CD4-positive, alpha-beta T cell treated with Interleukin-2 at 100 ng/mL for 4 hours (primary cell): ENCODE results near the gene CD44.

Experiments used
- DNase-seq: peaks from one replicate; pipeline ENCODE4 v3.0.0-alpha.2; 2020; ENCODE audit warnings: low spot score

CD44 gene

DNA sequence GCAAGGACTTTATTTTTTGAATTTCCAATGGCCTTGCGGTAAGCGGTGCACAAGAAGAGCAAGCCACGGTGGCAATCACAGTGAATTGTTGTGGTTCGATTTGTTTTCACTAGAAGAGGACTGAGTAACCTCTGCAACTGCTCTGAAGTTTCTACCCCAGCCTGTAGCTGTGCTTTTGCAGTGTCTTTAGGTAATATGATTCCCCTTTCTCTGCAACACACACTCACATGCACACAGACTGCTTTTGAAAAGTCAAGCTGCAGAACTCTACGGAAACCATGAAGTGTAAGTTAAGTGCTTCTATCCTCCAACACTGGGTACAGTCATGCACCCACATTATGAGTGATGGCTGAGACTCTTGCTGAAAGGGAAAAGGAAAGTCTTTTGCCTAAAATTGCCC is 38.4 kb downstream of the CD44 start:
- peak; percentile 48 for DNase-seq

GRCh38 chr11:35178067-35178805 is 39.3 kb downstream of the CD44 start:
- no peak for DNase-seq

DNA sequence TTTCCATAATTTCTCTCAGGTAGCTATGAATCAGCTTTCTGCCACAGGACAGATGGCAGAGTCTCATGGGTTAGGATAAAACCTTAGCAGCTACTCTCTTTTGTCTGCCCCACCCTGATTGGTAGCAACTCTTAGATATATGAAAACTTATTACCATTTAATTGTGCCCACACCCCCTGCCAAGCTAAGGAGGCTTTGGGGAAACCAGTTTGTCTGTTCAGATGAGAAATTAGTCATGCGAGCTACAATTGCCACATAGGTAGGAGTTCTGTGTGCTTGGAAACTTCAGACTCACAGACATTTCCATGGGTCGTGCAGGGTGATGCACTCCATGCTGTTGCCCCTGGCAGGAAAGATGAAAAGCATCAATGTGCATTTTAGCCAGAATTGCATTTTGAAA is 39.9 kb downstream of the CD44 start:
- DNase-seq, result no peak

- no peak for DNase-seq
Observed at GRCh38 chr11:35179466-35180135, 40.6 kb downstream of the CD44 start.

DNA sequence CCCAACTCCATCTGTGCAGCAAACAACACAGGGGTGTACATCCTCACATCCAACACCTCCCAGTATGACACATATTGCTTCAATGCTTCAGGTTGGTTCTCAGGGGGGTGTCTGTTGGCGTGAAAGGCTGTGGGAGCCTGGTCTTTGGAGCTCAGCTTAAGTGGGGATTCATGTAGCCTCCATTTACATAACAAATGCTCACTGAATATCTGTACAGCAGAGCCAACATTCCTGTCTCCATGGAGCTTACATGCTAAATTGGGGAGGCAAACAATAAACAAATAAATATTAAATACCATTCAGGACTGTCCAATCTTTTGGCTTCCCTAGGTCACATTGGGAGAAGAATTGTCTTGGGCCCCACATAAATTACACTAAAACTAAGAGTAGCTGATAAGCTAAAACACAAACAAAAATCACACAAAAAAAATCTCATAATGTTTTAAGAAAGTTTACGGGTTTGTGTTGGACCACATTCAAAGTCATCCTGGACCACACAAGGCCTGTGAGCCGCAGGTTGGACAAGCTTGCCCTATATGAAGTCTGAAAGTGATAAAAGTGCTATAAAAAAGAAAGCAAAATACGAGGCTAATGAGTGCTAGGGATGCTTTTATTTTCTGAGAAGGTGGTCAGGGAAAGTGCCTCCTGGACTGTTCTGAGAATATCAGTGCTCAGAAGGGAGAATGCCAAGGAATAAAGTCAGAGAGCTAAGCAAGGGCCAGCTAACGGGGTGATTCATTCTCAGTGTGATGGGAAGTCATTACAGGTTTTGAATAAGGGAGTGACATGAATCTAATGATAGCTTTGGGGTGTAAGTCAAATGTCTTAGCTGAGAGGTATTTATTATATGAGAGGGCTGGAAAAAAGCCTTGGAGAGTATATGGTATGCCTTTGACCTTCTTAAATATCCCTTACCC is 41.6 kb downstream of the CD44 start:
- no peak for DNase-seq

- DNase-seq, result no peak
Observed at GRCh38 chr11:35182317-35182939, 43.5 kb downstream of the CD44 start.

- DNase-seq, result no peak
Observed at GRCh38 chr11:35183326-35183925, 44.5 kb downstream of the CD44 start.

DNA sequence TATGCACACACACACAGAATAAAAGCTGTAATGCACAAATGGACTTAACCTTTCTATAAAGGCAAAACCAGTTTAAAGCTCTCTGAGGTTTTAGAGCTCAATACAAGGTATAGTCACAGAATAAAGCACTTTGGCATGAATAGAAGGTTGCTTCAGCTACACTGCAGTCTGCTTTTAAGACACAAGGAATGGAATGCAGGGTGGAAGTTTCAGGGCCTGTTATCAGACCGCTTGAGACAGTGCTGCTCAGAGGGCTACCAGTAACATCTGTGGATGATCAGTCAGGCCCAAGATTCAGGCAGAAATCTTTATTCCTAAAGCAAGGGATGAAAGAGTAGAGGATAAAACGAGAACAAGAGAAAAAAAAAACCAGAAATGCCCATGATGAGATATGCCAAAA is 46.7 kb downstream of the CD44 start:
- no peak for DNase-seq

DNA sequence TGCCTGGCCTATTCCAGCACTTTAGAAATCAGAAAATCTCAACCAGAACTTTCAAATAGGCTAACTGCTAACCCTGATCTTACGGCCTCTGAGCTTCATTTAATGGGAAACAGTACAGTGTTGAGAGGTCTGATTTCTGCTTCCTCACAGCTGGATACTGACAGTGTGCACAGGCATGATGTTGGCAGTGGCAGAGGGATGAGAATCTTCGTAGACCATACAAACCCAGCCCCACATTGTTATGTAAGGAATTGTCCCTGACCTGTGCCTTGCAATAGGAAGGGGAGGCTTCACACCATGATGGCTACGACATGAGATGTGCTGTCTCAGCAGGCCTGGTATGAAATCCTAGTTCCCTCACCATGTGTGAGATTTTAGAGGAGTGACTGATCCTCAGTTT is 49.0 kb downstream of the CD44 start:
- DNase-seq, result no peak

GRCh38 chr11:35190804-35191348 is 51.9 kb downstream of the CD44 start:
- no peak for DNase-seq

GRCh38 chr11:35192347-35192746 is 53.4 kb downstream of the CD44 start:
- no peak for DNase-seq

DNA sequence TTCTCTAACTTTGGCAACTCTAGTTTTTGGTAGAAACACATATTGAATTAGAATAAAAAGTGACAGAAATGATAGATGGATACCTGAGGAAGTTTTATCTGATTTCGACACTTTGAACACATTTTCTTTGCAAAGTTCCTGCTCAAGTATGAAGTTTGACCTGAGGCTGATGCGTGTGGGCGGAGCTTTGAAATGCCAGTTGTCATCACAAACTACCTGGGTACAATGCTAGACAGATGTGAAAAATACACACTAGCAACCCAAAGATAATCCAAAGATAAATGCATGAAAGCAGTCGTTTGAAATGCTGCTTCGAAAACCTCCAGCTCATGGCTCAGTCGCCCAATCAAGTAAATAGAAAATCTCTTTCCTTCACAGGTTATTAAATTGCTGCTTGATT is 54.8 kb downstream of the CD44 start:
- no peak for DNase-seq

GRCh38 chr11:35197292-35197691 is 58.3 kb downstream of the CD44 start:
- no peak for DNase-seq

- no peak for DNase-seq
Observed at GRCh38 chr11:35200811-35201341, 61.9 kb downstream of the CD44 start.

- no peak for DNase-seq
Observed at GRCh38 chr11:35204614-35205013, 65.6 kb downstream of the CD44 start.

DNA sequence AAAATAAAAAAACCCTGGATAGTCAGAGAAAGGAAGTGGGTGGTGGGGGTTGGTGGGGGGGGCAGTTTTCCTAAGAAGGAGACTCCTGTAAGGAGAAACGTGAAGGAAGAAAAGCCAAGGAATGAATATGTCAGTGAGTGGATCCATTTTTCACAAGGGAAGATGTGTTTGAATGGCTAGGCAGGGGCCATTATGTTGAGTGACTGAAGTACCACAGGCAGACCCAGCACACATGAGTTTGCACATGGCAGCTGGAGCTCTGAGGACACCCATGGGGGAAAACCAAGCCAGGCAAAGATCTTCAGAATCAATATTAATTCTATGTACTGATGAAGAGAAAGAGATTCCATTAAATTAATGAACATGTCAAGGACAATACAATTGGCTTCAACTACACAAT is 67.6 kb downstream of the CD44 start:
- no peak for DNase-seq

DNA sequence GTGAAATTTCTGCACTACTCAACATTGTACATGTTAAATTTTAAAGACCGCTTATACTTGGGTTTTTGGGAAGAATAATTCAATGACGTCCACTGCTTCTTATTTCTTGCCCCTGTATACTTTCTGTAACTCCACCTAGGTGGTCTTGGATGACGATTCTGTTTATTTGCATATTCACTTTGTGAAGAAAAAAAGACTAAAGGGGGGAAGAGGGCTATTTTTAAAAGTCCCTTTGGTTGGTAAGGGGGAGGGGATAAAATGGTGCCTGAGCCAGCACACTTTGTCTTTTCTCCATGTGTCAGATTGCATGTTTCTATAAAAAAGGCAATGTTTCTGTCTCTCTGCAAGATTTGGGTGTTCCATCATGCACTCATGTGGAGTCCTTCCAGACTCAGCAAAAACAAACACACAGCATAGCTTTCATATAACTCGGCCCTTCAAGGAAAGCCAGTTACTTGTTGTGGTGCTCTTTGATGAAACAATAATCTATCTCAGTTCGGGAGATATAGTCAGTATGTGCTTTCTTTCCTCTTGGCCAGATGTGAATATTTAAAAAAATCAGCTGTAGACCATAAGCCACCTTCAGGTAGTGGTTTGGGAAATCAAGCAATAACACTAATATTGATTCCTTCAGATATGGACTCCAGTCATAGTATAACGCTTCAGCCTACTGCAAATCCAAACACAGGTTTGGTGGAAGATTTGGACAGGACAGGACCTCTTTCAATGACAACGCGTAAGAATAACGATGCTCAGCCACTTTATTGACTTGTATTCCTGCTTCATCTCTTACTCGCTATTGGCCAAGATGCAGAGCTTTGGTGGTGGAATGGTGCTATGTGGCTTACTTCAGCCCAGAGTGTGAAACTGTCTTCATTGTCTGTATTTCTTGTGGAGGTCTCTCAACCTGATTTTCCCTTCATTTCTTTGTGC is 68.8 kb downstream of the CD44 start:
- DNase-seq, result no peak

DNA sequence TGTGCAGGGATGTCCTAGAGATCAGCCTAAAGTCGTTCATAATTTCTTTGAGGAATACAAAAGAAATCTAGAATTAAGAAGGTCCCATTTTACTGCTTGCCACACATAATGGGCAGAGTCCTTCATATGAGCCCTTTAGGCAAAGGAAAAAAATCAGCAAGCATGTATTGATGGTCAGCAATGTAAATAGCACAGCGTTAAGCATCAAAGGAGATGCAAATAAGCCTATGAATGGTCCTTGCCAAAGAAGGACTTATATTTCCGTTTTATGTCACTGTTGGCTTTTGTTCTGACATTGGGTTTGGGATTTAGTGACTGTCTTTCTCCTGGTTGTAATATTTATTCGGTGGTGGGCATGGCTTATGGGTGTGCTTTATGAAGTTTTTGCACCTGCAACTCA is 69.8 kb downstream of the CD44 start:
- no peak for DNase-seq

GRCh38 chr11:35210876-35211546 is 72.0 kb downstream of the CD44 start:
- no peak for DNase-seq

DNA sequence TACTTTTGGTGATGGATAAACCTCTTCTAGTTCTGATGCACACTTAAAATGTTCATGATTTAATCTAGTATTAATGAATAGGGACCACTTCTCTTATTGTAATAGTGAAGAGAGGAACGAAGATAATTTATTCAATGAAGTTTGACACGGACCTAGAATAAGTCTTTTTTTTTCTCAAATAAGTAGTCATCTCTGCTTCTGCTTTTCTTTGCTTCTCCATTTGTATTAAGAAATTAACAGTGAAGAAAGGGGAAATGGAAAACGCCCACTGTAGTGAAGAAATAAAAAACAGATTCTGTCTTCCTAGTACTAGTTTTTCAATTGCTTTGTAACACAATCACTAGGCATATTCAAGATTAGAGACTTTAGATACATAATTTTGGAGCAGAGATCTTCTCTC is 73.0 kb downstream of the CD44 start:
- DNase-seq, result no peak
